ENCODE data around the gene PNPLA8.
A peak's percentile ranks its signal among the peaks of the same experiment; 100 is the strongest.

PNPLA8 gene

DNA sequence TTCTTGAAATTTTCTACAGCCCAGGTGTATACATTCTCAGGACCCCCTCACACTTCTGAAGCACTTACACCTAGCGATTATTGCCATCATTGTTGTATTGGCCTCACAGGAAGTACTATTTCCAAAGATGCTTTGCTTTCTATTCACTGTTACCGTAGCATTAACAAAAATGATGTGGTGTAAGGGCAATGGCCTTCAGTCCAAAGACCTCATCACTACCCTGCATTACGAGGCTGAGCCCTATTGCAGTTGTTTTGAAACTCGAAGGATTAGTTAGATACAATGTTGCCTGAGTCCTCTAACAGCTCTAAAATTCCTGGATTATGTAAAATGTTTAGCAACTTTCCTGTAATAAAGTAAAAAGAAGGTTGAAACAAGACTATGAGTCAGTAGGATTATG lies 72.6 kb downstream of the PNPLA8 start:
- no peak overlapping the region for H3K4ac ChIP-seq (ENCODE audit: low read depth in 1 of 2, low read length in 2 of 2)
- H3K23ac ChIP-seq (ENCODE audit: low read length in 2 of 2) = no peak overlapping the region
- WGBS = 100% methylated on average over 1 of the region's 4 CpGs
- no peak overlapping the region for H3K4me3 ChIP-seq (ENCODE audit: insufficient read depth in 1 of 2, low read depth in 1 of 2, low read length in 2 of 2)
- H4K91ac ChIP-seq (ENCODE audit: low read length) = no peak overlapping the region
- no peaks in the 10 kb centered on the region for H3K9me3 ChIP-seq (ENCODE audit: control insufficient read depth, low read length)
- H3K27ac ChIP-seq (ENCODE audit: low read length, poor library complexity, severe bottlenecking) = no peak overlapping the region
- H2AK5ac ChIP-seq (ENCODE audit: low read length, severe bottlenecking) = no peak overlapping the region
- no peak overlapping the region for H2BK15ac ChIP-seq (ENCODE audit: low read depth, poor library complexity, severe bottlenecking)
- no peaks in the 10 kb centered on the region for H3K36me3 ChIP-seq (ENCODE audit: control insufficient read depth in 1 of 2, insufficient read depth in 2 of 2, low read depth in 1 of 2, low read length in 2 of 2)
- H3K9ac ChIP-seq (ENCODE audit: low read length) = no peak overlapping the region
- H4K8ac ChIP-seq (ENCODE audit: low read length) = no peak overlapping the region
- no peak overlapping the region for H2AFZ ChIP-seq (ENCODE audit: low read depth, low read length)
- no peak overlapping the region for H2BK12ac ChIP-seq (ENCODE audit: low read length in 2 of 2)
- H3K4me2 ChIP-seq (ENCODE audit: low read length, poor library complexity, severe bottlenecking) = no peak overlapping the region
- H3K18ac ChIP-seq (ENCODE audit: low read depth in 1 of 2, low read length in 2 of 2) = no peak overlapping the region
- H2BK5ac ChIP-seq (ENCODE audit: low read depth, low read length, poor library complexity, severe bottlenecking) = no peak overlapping the region
- H3K14ac ChIP-seq (ENCODE audit: low read length in 2 of 2) = no peak overlapping the region
- H3K27me3 ChIP-seq (ENCODE audit: control insufficient read depth in 1 of 2, insufficient read depth in 1 of 2, low read length in 2 of 2) = peaks cover 48 to 54% of the 10 kb centered on the region in 2 experiments
- no peaks in the 10 kb centered on the region for H3K79me1 ChIP-seq (replicated peaks; ENCODE audit: low read length, poor library complexity, severe bottlenecking)
- no peak overlapping the region for H2BK120ac ChIP-seq (ENCODE audit: low read depth, low read length)
- H3K4me1 ChIP-seq (ENCODE audit: control insufficient read depth, insufficient read depth, low read depth, low read length) = peaks cover 20% of the 10 kb centered on the region
- DNase-seq = no peak

GRCh38 chr7:108452707-108453106 lies 73.2 kb downstream of the PNPLA8 start:
- Histone ChIP-seq H2BK120ac (ENCODE audit: low read depth, low read length) (no peak overlapping the region), H3K4me3 (ENCODE audit: insufficient read depth in 1 of 2, low read depth in 1 of 2, low read length in 2 of 2) (no peak overlapping the region), H3K36me3 (ENCODE audit: control insufficient read depth in 1 of 2, insufficient read depth in 2 of 2, low read depth in 1 of 2, low read length in 2 of 2) (no peaks in the 10 kb centered on the region), H3K18ac (ENCODE audit: low read depth in 1 of 2, low read length in 2 of 2) (no peak overlapping the region), H3K14ac (ENCODE audit: low read length in 2 of 2) (no peak overlapping the region), H3K4ac (ENCODE audit: low read depth in 1 of 2, low read length in 2 of 2) (no peak overlapping the region), H2BK12ac (ENCODE audit: low read length in 2 of 2) (no peak overlapping the region), H4K91ac (ENCODE audit: low read length) (no peak overlapping the region), H2AFZ (ENCODE audit: low read depth, low read length) (no peak overlapping the region), H3K4me2 (ENCODE audit: low read length, poor library complexity, severe bottlenecking) (no peak overlapping the region), H2BK15ac (ENCODE audit: low read depth, poor library complexity, severe bottlenecking) (no peak overlapping the region), H3K79me1 (replicated peaks; ENCODE audit: low read length, poor library complexity, severe bottlenecking) (no peaks in the 10 kb centered on the region), H4K8ac (ENCODE audit: low read length) (no peak overlapping the region), H3K27ac (ENCODE audit: low read length, poor library complexity, severe bottlenecking) (no peak overlapping the region), H3K9me3 (ENCODE audit: control insufficient read depth, low read length) (no peaks in the 10 kb centered on the region), H2BK5ac (ENCODE audit: low read depth, low read length, poor library complexity, severe bottlenecking) (no peak overlapping the region), H3K4me1 (ENCODE audit: control insufficient read depth, insufficient read depth, low read depth, low read length) (peaks cover 20% of the 10 kb centered on the region), H3K27me3 (ENCODE audit: control insufficient read depth in 1 of 2, insufficient read depth in 1 of 2, low read length in 2 of 2) (peaks cover 41 to 48% of the 10 kb centered on the region in 2 experiments), H3K23ac (ENCODE audit: low read length in 2 of 2) (no peak overlapping the region), H2AK5ac (ENCODE audit: low read length, severe bottlenecking) (no peak overlapping the region), H3K9ac (ENCODE audit: low read length) (no peak overlapping the region)
- peak; percentile 38 for DNase-seq
- WGBS = 70% methylated on average over 2 of the region's 2 CpGs

DNA sequence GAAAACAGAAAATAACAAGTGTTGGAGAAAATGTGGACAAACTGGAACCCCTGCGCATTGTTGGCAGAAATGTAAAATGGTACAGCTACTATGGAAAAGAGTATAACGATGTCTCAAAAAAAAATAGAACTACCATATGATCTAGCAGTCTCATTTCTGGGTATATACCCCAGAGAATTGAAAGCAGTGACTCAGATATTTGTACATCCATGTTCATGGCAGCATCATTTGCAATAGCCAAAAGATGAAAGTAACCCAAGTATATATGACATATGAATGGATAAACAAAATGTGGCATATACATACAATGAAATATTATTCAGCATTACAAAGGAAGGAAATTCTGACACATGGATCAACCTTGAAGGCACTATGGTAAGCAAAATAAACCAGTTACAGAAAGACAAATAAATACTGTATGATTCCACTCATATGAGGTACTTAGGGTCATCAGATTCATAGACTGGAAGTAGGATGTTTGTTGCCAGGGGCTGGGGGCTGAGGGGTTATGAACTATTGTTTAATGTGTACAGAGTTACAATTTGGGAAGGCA lies 74.6 kb downstream of the PNPLA8 start:
- Histone ChIP-seq H2BK5ac (ENCODE audit: low read depth, low read length, poor library complexity, severe bottlenecking) (no peak overlapping the region), H3K23ac (ENCODE audit: low read length in 2 of 2) (no peak overlapping the region), H3K36me3 (ENCODE audit: control insufficient read depth in 1 of 2, insufficient read depth in 2 of 2, low read depth in 1 of 2, low read length in 2 of 2) (no peaks in the 10 kb centered on the region), H3K14ac (ENCODE audit: low read length in 2 of 2) (no peak overlapping the region), H3K4me3 (ENCODE audit: insufficient read depth in 1 of 2, low read depth in 1 of 2, low read length in 2 of 2) (no peak overlapping the region), H3K79me1 (replicated peaks; ENCODE audit: low read length, poor library complexity, severe bottlenecking) (no peaks in the 10 kb centered on the region), H2BK15ac (ENCODE audit: low read depth, poor library complexity, severe bottlenecking) (no peak overlapping the region), H3K9me3 (ENCODE audit: control insufficient read depth, low read length) (no peaks in the 10 kb centered on the region), H3K4me1 (ENCODE audit: control insufficient read depth, insufficient read depth, low read depth, low read length) (peaks cover 18% of the 10 kb centered on the region), H3K4ac (ENCODE audit: low read depth in 1 of 2, low read length in 2 of 2) (no peak overlapping the region), H2BK120ac (ENCODE audit: low read depth, low read length) (no peak overlapping the region), H2BK12ac (ENCODE audit: low read length in 2 of 2) (no peak overlapping the region), H3K27me3 (ENCODE audit: control insufficient read depth in 1 of 2, insufficient read depth in 1 of 2, low read length in 2 of 2) (peaks cover 31 to 36% of the 10 kb centered on the region in 2 experiments), H2AK5ac (ENCODE audit: low read length, severe bottlenecking) (no peak overlapping the region), H3K27ac (ENCODE audit: low read length, poor library complexity, severe bottlenecking) (no peak overlapping the region), H2AFZ (ENCODE audit: low read depth, low read length) (no peak overlapping the region), H3K4me2 (ENCODE audit: low read length, poor library complexity, severe bottlenecking) (no peak overlapping the region), H4K8ac (ENCODE audit: low read length) (no peak overlapping the region), H3K18ac (ENCODE audit: low read depth in 1 of 2, low read length in 2 of 2) (no peak overlapping the region), H4K91ac (ENCODE audit: low read length) (no peak overlapping the region), H3K9ac (ENCODE audit: low read length) (no peak overlapping the region)
- DNase-seq = no peak
- WGBS = 100% methylated on average over 1 of the region's 2 CpGs

DNA sequence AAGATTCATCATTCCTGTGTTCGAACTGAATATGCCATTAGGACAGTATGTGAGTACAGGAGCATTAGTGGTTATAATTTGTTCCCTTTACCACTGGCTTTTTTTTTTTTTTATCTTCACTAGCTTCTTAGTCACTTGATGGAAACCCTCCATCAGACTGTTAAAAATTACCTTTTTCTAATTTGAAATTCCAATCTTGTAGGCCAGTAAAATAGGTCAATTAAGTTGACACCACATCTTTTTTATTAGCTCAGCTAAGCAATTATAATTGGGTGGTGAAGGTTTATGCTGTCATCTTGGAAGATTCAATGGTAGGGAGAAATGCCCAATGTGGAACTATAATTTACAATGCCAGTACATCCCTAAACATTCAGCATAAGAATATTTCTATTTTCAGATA lies 75.8 kb downstream of the PNPLA8 start:
- Histone ChIP-seq H3K36me3 (ENCODE audit: control insufficient read depth in 1 of 2, insufficient read depth in 2 of 2, low read depth in 1 of 2, low read length in 2 of 2) (no peaks in the 10 kb centered on the region), H2BK5ac (ENCODE audit: low read depth, low read length, poor library complexity, severe bottlenecking) (no peak overlapping the region), H3K9me3 (ENCODE audit: control insufficient read depth, low read length) (no peaks in the 10 kb centered on the region), H3K18ac (ENCODE audit: low read depth in 1 of 2, low read length in 2 of 2) (no peak overlapping the region), H3K27ac (ENCODE audit: low read length, poor library complexity, severe bottlenecking) (no peak overlapping the region), H3K27me3 (ENCODE audit: control insufficient read depth in 1 of 2, insufficient read depth in 1 of 2, low read length in 2 of 2) (peaks cover 20 to 32% of the 10 kb centered on the region in 2 experiments), H4K91ac (ENCODE audit: low read length) (no peak overlapping the region), H2BK12ac (ENCODE audit: low read length in 2 of 2) (no peak overlapping the region), H2BK120ac (ENCODE audit: low read depth, low read length) (no peak overlapping the region), H3K4me2 (ENCODE audit: low read length, poor library complexity, severe bottlenecking) (no peak overlapping the region), H3K9ac (ENCODE audit: low read length) (no peak overlapping the region), H3K14ac (ENCODE audit: low read length in 2 of 2) (no peak overlapping the region), H2AFZ (ENCODE audit: low read depth, low read length) (no peak overlapping the region), H3K4ac (ENCODE audit: low read depth in 1 of 2, low read length in 2 of 2) (no peak overlapping the region), H3K4me3 (ENCODE audit: insufficient read depth in 1 of 2, low read depth in 1 of 2, low read length in 2 of 2) (no peak overlapping the region), H3K4me1 (ENCODE audit: control insufficient read depth, insufficient read depth, low read depth, low read length) (peaks cover 6% of the 10 kb centered on the region), H2BK15ac (ENCODE audit: low read depth, poor library complexity, severe bottlenecking) (no peak overlapping the region), H2AK5ac (ENCODE audit: low read length, severe bottlenecking) (no peak overlapping the region), H3K79me1 (replicated peaks; ENCODE audit: low read length, poor library complexity, severe bottlenecking) (no peaks in the 10 kb centered on the region), H4K8ac (ENCODE audit: low read length) (no peak overlapping the region), H3K23ac (ENCODE audit: low read length in 2 of 2) (no peak overlapping the region)
- no CpG with 5 or more reads among the region's 1 CpG for WGBS
- no peak for DNase-seq
